22Rv1 (cell line): ENCODE measurements around the gene USP11.

Experiments used
- CTCF ChIP-seq: fragments of 450-650 bp; IDR thresholded peaks from 2 replicates; pipeline ENCODE4 v1.5.1; 2017; ENCODE audit warnings: mild to moderate bottlenecking
- ZFX ChIP-seq: fragments of 450-650 bp; IDR thresholded peaks from 2 replicates; pipeline ENCODE4 v1.6.1; 2017; ENCODE audit warnings: antibody characterized with exemption, borderline replicate concordance

- TF ChIP-seq CTCF: no peak
- TF ChIP-seq ZFX: no peak
Observed at GRCh38 chrX:47233333-47234113, 714 bp downstream of the USP11 start.
